HG02840 (cell line): Measurements from ENCODE around the gene ARID1B.

Source experiments
- ATAC-seq: cut with Tn5 transposase; IDR thresholded peaks from one replicate; pipeline ENCODE4 v1.9.1; 2021; ENCODE audit warnings: mild to moderate bottlenecking, moderate library complexity, moderate number of reproducible peaks; ENCODE audit not compliant: unreplicated experiment, low FRiP score

Gene ARID1B

GRCh38 chr6:157088841-157089240, 311.7 kb downstream of the ARID1B start:
- no peak for ATAC-seq

- ATAC-seq = no peak
These were observed 312.1 kb downstream of the ARID1B start for GRCh38 chr6:157089258-157089657.

- ATAC-seq = no peak
These were observed 312.7 kb downstream of the ARID1B start for GRCh38 chr6:157089851-157090250.

GRCh38 chr6:157090736-157091135, 313.6 kb downstream of the ARID1B start:
- ATAC-seq = no peak

GRCh38 chr6:157091243-157091642, 314.1 kb downstream of the ARID1B start:
- no peak for ATAC-seq

- no peak for ATAC-seq
These were observed 314.8 kb downstream of the ARID1B start for GRCh38 chr6:157091856-157092460.

- ATAC-seq = no peak
These were observed 315.6 kb downstream of the ARID1B start for GRCh38 chr6:157092736-157093135.

- ATAC-seq = no peak
These were observed 316.4 kb downstream of the ARID1B start for GRCh38 chr6:157093536-157093935.

GRCh38 chr6:157094038-157094437, 316.9 kb downstream of the ARID1B start:
- ATAC-seq = no peak

GRCh38 chr6:157095084-157095483, 317.9 kb downstream of the ARID1B start:
- no peak for ATAC-seq

GRCh38 chr6:157095569-157095968, 318.4 kb downstream of the ARID1B start:
- no peak for ATAC-seq

GRCh38 chr6:157096105-157096504, 318.9 kb downstream of the ARID1B start:
- no peak for ATAC-seq

- no peak for ATAC-seq
These were observed 319.3 kb downstream of the ARID1B start for GRCh38 chr6:157096522-157096921.

GRCh38 chr6:157097255-157097955, 320.2 kb downstream of the ARID1B start:
- ATAC-seq = no peak

- no peak for ATAC-seq
These were observed 321.8 kb downstream of the ARID1B start for GRCh38 chr6:157098999-157099398.

GRCh38 chr6:157099912-157100593, 322.9 kb downstream of the ARID1B start:
- ATAC-seq = peak; percentile 87

- ATAC-seq = no peak
These were observed 324.0 kb downstream of the ARID1B start for GRCh38 chr6:157101166-157101565.

- no peak for ATAC-seq
These were observed 327.6 kb downstream of the ARID1B start for GRCh38 chr6:157104803-157105202.

- ATAC-seq = no peak
These were observed 329.3 kb downstream of the ARID1B start for GRCh38 chr6:157106487-157106886.

GRCh38 chr6:157107571-157107914, 330.4 kb downstream of the ARID1B start:
- no peak for ATAC-seq

GRCh38 chr6:157107915-157108651, 330.9 kb downstream of the ARID1B start:
- ATAC-seq = no peak
